Natural killer cell (primary cell): ENCODE data around the gene NCOR1. TPM values are rescaled to one million over a fixed set of nuclear protein-coding genes. Genes with fewer than 3 reads are reported as not detected.
"Not testable (repeated sequence)": the region's sequence is repeated elsewhere in the genome, so short reads cannot be mapped to it uniquely, and the experiment has no call there.

Experiments used
- ATAC-seq, 3 donors: fragments of 150-1000 bp in 2 of 3; fragments of 200-7000 bp in 1 of 3; cut with Tn5 transposase; 1 replicate in 1 of 3; 2 replicates in 2 of 3; pipeline ENCODE4 v1.10.0; 2021; ENCODE audit warnings: mild to moderate bottlenecking in 2 of 3, moderate library complexity in 2 of 3
- DNase-seq, 2 donors: peaks; one replicate each; pipeline versions ENCODE4 v3.0.0 to v3.0.0-alpha.2; 2013 to 2021; ENCODE audit warnings: mixed read lengths in 1 of 2
- H3K27ac ChIP-seq: one replicate; pipeline ENCODE4 v1.5.1; 2013; ENCODE audit warnings: mild to moderate bottlenecking, low read length
- H3K27me3 ChIP-seq: one replicate; pipeline ENCODE4 v1.6.1; 2013; ENCODE audit warnings: low read length; ENCODE audit not compliant: control insufficient read depth, insufficient read depth
- H3K36me3 ChIP-seq: one replicate; pipeline ENCODE4 v1.6.1; 2013; ENCODE audit warnings: low read length; ENCODE audit not compliant: control insufficient read depth, insufficient read depth
- H3K4me1 ChIP-seq: one replicate; pipeline ENCODE4 v1.6.1; 2013; ENCODE audit warnings: low read length; ENCODE audit not compliant: control insufficient read depth, insufficient read depth
- H3K4me3 ChIP-seq: one replicate; pipeline ENCODE4 v1.5.1; 2013; ENCODE audit warnings: low read length
- H3K9me3 ChIP-seq: one replicate; pipeline ENCODE4 v1.6.1; 2013; ENCODE audit warnings: low read length; ENCODE audit not compliant: control insufficient read depth, insufficient read depth
- H3K27ac Mint-ChIP-seq, 2 donors: one replicate each; pipeline ENCODE4 v1.8.0; 2022; ENCODE audit warnings: mild to moderate bottlenecking in 2 of 2, mixed read lengths in 2 of 2, moderate library complexity in 1 of 2
- H3K27me3 Mint-ChIP-seq, 2 donors: one replicate each; pipeline ENCODE4 v1.8.0; 2022; ENCODE audit warnings: low read depth in 2 of 2, mixed read lengths in 2 of 2
- H3K36me3 Mint-ChIP-seq: one replicate; pipeline ENCODE4 v1.8.0; 2022; ENCODE audit warnings: mixed read lengths
- H3K4me1 Mint-ChIP-seq, 2 donors: one replicate each; pipeline ENCODE4 v1.8.0; 2022; ENCODE audit warnings: mixed read lengths in 2 of 2
- H3K4me3 Mint-ChIP-seq: one replicate; pipeline ENCODE4 v1.8.0; 2022; ENCODE audit warnings: mild to moderate bottlenecking, moderate library complexity, mixed read lengths
- H3K9me3 Mint-ChIP-seq, 2 donors: one replicate each; pipeline ENCODE4 v1.8.0; 2022; ENCODE audit warnings: mixed read lengths in 2 of 2
- CTCF ChIP-seq: fragments of 200-600 bp; IDR thresholded peaks from one replicate; pipeline ENCODE4 v1.8.0; 2022; ENCODE audit warnings: antibody characterized with exemption
- WGBS: methylation state at CpG from one replicate; pipeline ENCODE4 v1.1.7; 2013; ENCODE audit warnings: missing lambda C conversion rate; ENCODE audit not compliant: insufficient coverage; 5-methylcytosine and 5-hydroxymethylcytosine counted together
- intact Hi-C: fragments of 100-400 bp; cut with micrococcal nuclease; formaldehyde crosslinking; loops from one replicate; pipeline ENCODE4 v1.14.2; 2022
- total RNA-seq, 4 donors: library from RNA; stranded (reverse); fragments of 120-200 nt in 1 of 4; gene quantifications; one replicate each; pipeline versions ENCODE4 v1.2.3 to v1.2.4, GENCODE V29; 2013 to 2022

The NCOR1 gene
- total RNA-seq, 3 donors from 2014 or later (not counting 1 experiment from before 2014, with no cell fraction given), result 195 to 238 (median 238) TPM

- no peak for DNase-seq
- no peaks in the 10 kb centered on the region for H3K9me3 ChIP-seq
- TF ChIP-seq CTCF, result no peak
- H3K4me3 ChIP-seq, result no peak overlapping the region
- Mint-ChIP-seq H3K9me3 (no peaks in the 10 kb centered on the region), H3K4me3 (no peak overlapping the region), H3K27me3 (no peaks in the 10 kb centered on the region), H3K27ac (no peak overlapping the region), H3K36me3 (peaks cover 9% of the 10 kb centered on the region), H3K4me1 (peaks cover 35 to 37% of the 10 kb centered on the region in 2 donors)
- peaks cover 8% of the 10 kb centered on the region for H3K4me1 ChIP-seq
- intact Hi-C loops, result no loop called here
- no peak overlapping the region for H3K27ac ChIP-seq
- H3K27me3 ChIP-seq, result no peaks in the 10 kb centered on the region
- no CpG with 5 or more reads among the region's 1 CpG for WGBS
- ATAC-seq, result no peak
- peaks cover 15% of the 10 kb centered on the region for H3K36me3 ChIP-seq
Measured at GRCh38 chr17:16197276-16197675, 18.1 kb downstream of the NCOR1 start.

- H3K36me3 Mint-ChIP-seq, H3K4me1 ChIP-seq, H3K9me3 ChIP-seq, H3K27me3 ChIP-seq, ATAC-seq, H3K27ac ChIP-seq, H3K9me3 Mint-ChIP-seq, H3K4me3 ChIP-seq, H3K27me3 Mint-ChIP-seq, intact Hi-C loops, DNase-seq, H3K4me3 Mint-ChIP-seq: not testable (repeated sequence)
- Mint-ChIP-seq H3K27ac (peak overlapping the region in 1 of 2 donors; percentile 10), H3K4me1 (peaks cover 33 to 40% of the 10 kb centered on the region in 2 donors)
- H3K36me3 ChIP-seq, result peaks cover 25% of the 10 kb centered on the region
- WGBS, result 78% methylated on average over 2 of the region's 2 CpGs
Measured at GRCh38 chr17:16194307-16194835, 21.0 kb downstream of the NCOR1 start.

GRCh38 chr17:16191604-16192003 lies 23.7 kb downstream of the NCOR1 start:
- peaks cover 22% of the 10 kb centered on the region for H3K36me3 ChIP-seq
- 100% methylated on average over 3 of the region's 3 CpGs for WGBS
- H3K4me3 ChIP-seq, result no peak overlapping the region

More at GRCh38 chr17:16191604-16192003, 23.7 kb downstream of the NCOR1 start:
- DNase-seq, result no peak
- H3K36me3 Mint-ChIP-seq, result peaks cover 9% of the 10 kb centered on the region
- peaks cover 27% of the 10 kb centered on the region in 2 donors for H3K4me1 Mint-ChIP-seq
- no peaks in the 10 kb centered on the region for H3K9me3 Mint-ChIP-seq
- Histone ChIP-seq H3K27ac (no peak overlapping the region), H3K9me3 (no peaks in the 10 kb centered on the region), H3K4me1 (peaks cover 3% of the 10 kb centered on the region), H3K27me3 (no peaks in the 10 kb centered on the region)
- intact Hi-C loops, result no loop called here
- ATAC-seq, result no peak
- no peak for TF ChIP-seq CTCF
- peak overlapping the region in 1 of 2 donors; percentile 43 for H3K27ac Mint-ChIP-seq
- H3K4me3 Mint-ChIP-seq, result no peak overlapping the region
- H3K27me3 Mint-ChIP-seq, result no peaks in the 10 kb centered on the region
